Vagina (tissue), 2 donors: ENCODE measurements around the gene USF2.

Experiments used
- CTCF ChIP-seq, 3 experiments: fragments of 450-650 bp in 2 of 3; fragments of 200-600 bp in 1 of 3; sonication (generic) in 1 of 3; IDR thresholded peaks; one replicate each; pipeline ENCODE4 v1.5.1; 2017 to 2019; ENCODE audit warnings: antibody characterized with exemption in 3 of 3, mild to moderate bottlenecking in 2 of 3, moderate library complexity in 2 of 3
- POLR2AphosphoS5 ChIP-seq, 2 donors: sonication (generic); formaldehyde crosslinking; IDR thresholded peaks; one replicate each; pipeline ENCODE4 v1.9.0; 2017; ENCODE audit warnings: antibody characterized with exemption in 2 of 2, mild to moderate bottlenecking in 2 of 2, low read depth in 1 of 2; ENCODE audit not compliant: insufficient read depth in 1 of 2

GRCh38 chr19:35299523-35300338 is 31.0 kb downstream of the USF2 start:
- no peak for TF ChIP-seq CTCF (IDR thresholded peaks at IDR 0.05)
- no peak for TF ChIP-seq POLR2AphosphoS5 (IDR thresholded peaks at IDR 0.05; ENCODE audit: insufficient read depth in 1 of 2, low read depth in 1 of 2)
